ES-I3 (cell line): ENCODE measurements around the gene PTDSS2.
A peak's percentile ranks its signal among the peaks of the same experiment; 100 is the strongest.
"Not testable (repeated sequence)": the region's sequence is repeated elsewhere in the genome, so short reads cannot be mapped to it uniquely, and the experiment has no call there.

Experiments used
- H3K36me3 ChIP-seq: 2 replicates; pipeline ENCODE4 v1.6.1; 2013; ENCODE audit warnings: mild to moderate bottlenecking, low read length, control low read depth, moderate library complexity; ENCODE audit not compliant: insufficient read depth
- H3K4me1 ChIP-seq: 2 replicates; pipeline ENCODE4 v1.6.1; 2013; ENCODE audit warnings: mild to moderate bottlenecking, control low read depth, low read length; ENCODE audit not compliant: insufficient read depth
- H3K9ac ChIP-seq: 2 replicates; pipeline ENCODE4 v1.6.1; 2013; ENCODE audit warnings: low read depth, mild to moderate bottlenecking, low read length, moderate library complexity
- H3K9me3 ChIP-seq: 2 replicates; pipeline ENCODE4 v1.6.1; 2013; ENCODE audit warnings: mild to moderate bottlenecking, low read length, moderate library complexity; ENCODE audit not compliant: control insufficient read depth, insufficient read depth

Gene PTDSS2

GRCh38 chr11:409600-410483 lies 40.2 kb upstream of the PTDSS2 start:
- no peaks in the 10 kb centered on the region for H3K36me3 ChIP-seq
- H3K9me3 ChIP-seq, result no peaks in the 10 kb centered on the region
- H3K9ac ChIP-seq, result no peak overlapping the region
- peaks cover 9% of the 10 kb centered on the region; the same call in 1 of the 2 replicates for H3K4me1 ChIP-seq

- not testable (repeated sequence) for H3K9me3 ChIP-seq, H3K9ac ChIP-seq, H3K36me3 ChIP-seq
- H3K4me1 ChIP-seq, result peaks cover 16% of the 10 kb centered on the region; the same call in 1 of the 2 replicates
These were observed 39.4 kb upstream of the PTDSS2 start for GRCh38 chr11:410711-411110.

DNA sequence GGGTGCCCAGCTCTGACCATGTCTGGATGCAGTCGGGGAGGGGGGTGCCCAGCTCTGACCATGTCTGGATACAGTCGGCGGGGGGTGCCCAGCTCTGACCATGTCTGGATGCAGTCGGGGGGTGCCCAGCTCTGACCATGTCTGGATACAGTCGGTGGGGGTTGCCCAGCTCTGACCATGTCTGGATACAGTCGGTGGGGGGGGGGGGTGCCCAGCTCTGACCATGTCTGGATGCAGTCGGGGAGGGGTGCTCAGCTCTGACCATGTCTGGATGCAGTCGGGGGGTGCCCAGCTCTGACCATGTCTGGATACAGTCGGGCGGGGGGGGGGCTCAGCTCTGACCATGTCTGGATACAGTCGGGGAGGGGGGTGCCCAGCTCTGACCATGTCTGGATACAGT lies 38.6 kb upstream of the PTDSS2 start:
- peaks cover 18% of the 10 kb centered on the region; the same call in 1 of the 2 replicates for H3K4me1 ChIP-seq
- H3K9me3 ChIP-seq, H3K9ac ChIP-seq, H3K36me3 ChIP-seq: not testable (repeated sequence)

- H3K9ac ChIP-seq, result no peak overlapping the region
- peaks cover 20% of the 10 kb centered on the region; the same call in 1 of the 2 replicates for H3K4me1 ChIP-seq
- no peaks in the 10 kb centered on the region for H3K9me3 ChIP-seq
- no peaks in the 10 kb centered on the region for H3K36me3 ChIP-seq
These were observed 37.4 kb upstream of the PTDSS2 start for GRCh38 chr11:412641-413119.

DNA sequence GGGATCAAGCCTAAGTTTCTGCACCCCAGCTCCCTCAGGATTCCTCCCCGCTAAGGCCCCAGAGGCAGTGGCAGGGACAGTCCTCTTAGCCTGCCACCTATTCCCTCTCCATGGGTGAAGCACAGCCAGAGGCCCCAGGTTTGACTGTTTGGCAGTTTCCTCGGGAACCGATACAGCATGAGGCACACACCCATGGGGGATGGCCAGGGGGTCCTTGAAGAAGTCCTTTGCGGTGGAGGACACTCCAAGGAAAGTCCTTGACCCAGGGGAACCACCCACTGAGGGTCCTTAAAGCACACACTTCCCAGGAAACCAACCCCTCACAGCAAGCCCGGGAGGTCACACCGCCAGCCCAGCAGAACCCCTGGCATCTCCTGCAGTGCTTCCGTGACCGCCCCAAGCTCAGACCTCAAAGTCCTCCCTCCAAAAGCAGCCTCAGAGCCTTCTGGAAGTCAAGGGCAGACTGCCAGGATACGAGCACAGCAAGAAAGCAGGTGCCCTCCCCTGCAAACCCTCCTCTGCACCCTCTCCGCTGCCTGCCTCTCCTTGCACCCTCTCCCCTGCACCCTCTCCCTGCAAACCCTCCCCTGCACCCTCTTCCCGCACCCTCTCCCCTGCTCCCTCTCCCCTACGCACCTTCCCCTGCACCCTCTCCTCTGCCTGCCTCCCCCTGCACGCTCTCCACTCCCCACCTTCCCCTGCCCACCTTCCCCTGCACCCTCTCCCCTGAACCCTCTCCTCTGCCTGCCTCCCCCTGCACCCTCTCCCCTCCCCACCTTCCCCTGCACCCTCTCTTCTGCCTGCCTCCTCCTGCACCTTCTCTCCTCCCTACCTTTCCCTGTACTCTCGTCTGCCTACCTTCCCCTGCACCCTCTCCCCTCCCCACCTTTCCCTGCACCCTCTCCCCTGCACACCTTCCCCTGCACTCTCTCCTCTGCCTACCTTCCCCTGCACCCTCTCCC lies 36.7 kb upstream of the PTDSS2 start:
- no peak overlapping the region for H3K9ac ChIP-seq
- no peaks in the 10 kb centered on the region for H3K9me3 ChIP-seq
- H3K36me3 ChIP-seq, result no peaks in the 10 kb centered on the region
- peaks cover 23% of the 10 kb centered on the region; the same call in 1 of the 2 replicates for H3K4me1 ChIP-seq

DNA sequence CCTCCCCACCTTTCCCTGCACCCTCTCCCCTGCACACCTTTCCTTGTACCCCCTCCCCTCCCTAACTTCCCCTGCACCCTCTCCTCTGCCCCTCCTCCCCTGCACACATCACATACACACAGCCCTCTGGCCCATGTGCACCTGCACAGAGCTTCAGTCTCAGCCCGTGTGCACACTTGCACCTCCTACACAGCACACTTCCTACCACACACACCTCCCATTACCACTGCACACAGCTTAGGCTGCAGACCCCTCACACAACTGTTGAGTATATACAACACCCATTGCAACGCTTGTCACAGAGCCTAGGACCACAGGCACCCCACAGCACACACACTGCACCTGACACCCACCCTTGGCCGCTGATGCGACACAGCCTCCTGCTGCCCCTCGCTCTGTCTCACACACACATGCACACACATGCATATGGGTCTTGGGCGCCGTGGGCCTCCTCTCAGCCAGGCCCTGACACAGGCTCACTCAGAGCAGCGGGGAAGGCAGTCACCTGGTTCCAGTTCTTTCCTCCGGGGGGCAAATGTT lies 35.7 kb upstream of the PTDSS2 start:
- Histone ChIP-seq H3K9ac (no peak overlapping the region), H3K9me3 (no peaks in the 10 kb centered on the region), H3K36me3 (no peaks in the 10 kb centered on the region), H3K4me1 (peaks cover 23% of the 10 kb centered on the region; the same call in 1 of the 2 replicates)

DNA sequence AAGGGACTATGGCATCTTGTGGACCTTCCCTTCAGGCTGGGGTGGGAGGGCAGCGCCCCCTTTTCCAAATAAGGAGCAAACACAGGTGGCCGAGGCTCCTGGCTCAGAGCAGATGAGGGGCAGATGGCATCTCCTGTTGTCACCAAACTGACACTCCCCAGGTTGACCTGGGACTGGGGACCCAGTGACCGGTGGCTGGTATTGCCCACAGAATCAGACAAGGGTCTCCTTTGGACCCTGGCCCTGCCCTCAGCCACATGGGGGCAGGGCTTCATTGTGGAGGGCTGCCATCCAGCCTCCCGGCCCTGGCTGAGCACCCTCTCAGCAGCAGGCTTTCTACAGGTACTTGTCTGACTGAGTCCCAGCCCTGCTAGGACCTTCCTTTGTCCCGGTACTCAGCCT lies 34.4 kb upstream of the PTDSS2 start:
- Histone ChIP-seq H3K9me3 (no peaks in the 10 kb centered on the region), H3K36me3 (no peaks in the 10 kb centered on the region), H3K9ac (no peak overlapping the region; the same call in 1 of the 2 replicates), H3K4me1 (peaks cover 23% of the 10 kb centered on the region; the same call in 1 of the 2 replicates)

GRCh38 chr11:416051-416756 lies 33.9 kb upstream of the PTDSS2 start:
- Histone ChIP-seq H3K9ac (peak overlapping the region; percentile 63), H3K9me3 (no peaks in the 10 kb centered on the region), H3K4me1 (peaks cover 23% of the 10 kb centered on the region; the same call in 1 of the 2 replicates), H3K36me3 (no peaks in the 10 kb centered on the region)

GRCh38 chr11:416757-417621 lies 33.1 kb upstream of the PTDSS2 start:
- H3K9ac ChIP-seq, result peak overlapping the region; percentile 63
- H3K9me3 ChIP-seq, result no peaks in the 10 kb centered on the region
- no peaks in the 10 kb centered on the region for H3K36me3 ChIP-seq
- peaks cover 23% of the 10 kb centered on the region; the same call in 1 of the 2 replicates for H3K4me1 ChIP-seq

GRCh38 chr11:417652-418342 lies 32.3 kb upstream of the PTDSS2 start:
- Histone ChIP-seq H3K36me3 (no peaks in the 10 kb centered on the region), H3K9ac (peak overlapping the region; percentile 63), H3K4me1 (peaks cover 23% of the 10 kb centered on the region; the same call in 1 of the 2 replicates), H3K9me3 (no peaks in the 10 kb centered on the region)

DNA sequence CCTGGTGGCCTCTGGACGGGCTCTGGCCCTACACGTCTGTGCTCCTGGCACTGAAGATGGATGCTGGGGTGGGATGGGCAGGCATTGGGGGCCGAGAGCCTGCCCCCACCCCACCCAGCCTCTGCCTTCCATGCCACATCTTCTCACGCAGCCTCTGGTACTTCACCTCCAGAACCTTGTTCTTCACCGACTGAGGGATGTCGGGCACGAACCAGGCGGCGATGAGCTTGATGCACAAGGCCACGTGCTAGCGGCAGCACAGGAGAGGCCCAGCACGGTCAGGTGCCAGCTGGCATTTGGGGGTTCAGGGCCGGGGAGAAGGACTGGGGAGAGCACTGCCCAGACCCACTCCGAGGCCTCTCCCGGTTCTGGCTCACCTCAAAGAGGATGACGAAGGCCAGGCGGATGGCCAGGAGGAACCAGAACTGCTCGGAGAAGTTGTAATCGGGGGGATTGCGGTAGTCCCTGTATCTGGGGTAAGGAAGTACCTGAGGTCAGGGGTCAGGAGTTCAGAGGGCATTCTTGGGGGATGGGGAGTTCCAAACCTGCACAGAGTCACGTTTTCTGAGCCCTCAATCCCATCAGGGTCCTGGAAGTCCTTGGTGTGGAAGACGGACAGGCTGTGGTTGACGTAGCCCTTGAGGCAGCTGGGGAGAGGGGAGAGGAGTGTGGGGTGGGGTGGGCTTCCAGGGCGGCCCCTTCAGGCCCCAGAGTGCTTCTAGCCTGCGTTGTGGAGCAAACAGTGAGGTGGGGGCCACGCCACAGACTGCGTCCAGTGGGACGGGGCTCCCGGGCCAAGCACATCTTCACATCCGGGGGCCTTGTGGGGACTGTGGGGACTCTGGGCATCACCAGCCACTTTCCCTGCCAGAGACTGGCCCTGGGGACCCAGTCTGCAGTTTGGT lies 31.5 kb upstream of the PTDSS2 start:
- Histone ChIP-seq H3K4me1 (peaks cover 23% of the 10 kb centered on the region; the same call in 1 of the 2 replicates), H3K9ac (no peak overlapping the region), H3K9me3 (no peaks in the 10 kb centered on the region), H3K36me3 (no peaks in the 10 kb centered on the region)
